ENCODE results near the gene KAT7.
"Not testable (repeated sequence)": the region's sequence is repeated elsewhere in the genome, so short reads cannot be mapped to it uniquely, and the experiment has no call there.

Gene KAT7

GRCh38 chr17:49814781-49815529 lies 26.5 kb downstream of the KAT7 start:
- DNase-seq, result no peak

DNA sequence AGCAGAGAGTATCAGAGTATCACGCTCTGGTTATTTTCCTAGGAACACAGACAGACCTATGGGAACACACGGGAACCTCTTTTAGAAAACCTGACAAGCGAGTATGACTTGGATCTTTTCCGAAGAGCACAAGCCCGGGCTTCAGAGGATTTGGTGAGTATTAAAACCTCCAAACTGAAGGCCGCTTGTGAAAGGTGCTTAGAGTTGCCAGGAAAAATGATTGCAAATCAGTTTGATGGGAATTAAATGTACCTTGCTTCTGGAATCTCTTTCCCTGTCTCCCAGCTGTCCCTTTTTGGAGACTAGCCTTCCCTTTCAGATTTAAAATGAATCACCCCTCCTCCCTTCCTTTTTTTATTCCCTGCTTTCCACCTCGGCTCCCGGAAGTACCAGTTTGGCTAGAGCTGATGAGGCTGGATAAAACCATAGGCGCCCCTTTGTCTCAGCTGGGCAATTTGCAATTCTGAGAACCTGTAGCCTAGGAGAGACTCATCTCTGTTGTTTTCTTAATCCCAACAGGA lies 27.3 kb downstream of the KAT7 start:
- no peak for DNase-seq

GRCh38 chr17:49817993-49818392 lies 29.5 kb downstream of the KAT7 start:
- no peak for DNase-seq

GRCh38 chr17:49819138-49819537 lies 30.7 kb downstream of the KAT7 start:
- no peak for DNase-seq

GRCh38 chr17:49819651-49820050 lies 31.2 kb downstream of the KAT7 start:
- DNase-seq, result no peak

DNA sequence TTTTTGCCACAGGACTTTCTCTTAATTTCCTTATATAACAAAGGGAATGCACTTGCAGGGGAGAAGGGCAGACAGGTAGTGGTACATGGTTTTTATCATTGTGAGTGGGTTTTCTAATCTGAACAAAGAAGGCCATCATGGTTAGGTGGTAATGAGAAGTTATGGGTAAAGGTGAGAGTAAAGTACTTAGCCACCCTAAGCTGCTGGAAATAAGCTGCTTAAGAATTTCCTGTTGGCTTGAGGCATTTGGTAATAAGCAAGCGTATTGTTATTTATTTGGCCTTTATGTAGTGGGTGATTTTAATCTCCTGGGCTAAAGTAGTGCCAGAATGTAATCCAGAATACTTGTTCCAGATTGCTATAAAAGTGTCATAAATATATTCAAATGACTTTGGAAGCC lies 32.3 kb downstream of the KAT7 start:
- no peak for DNase-seq

GRCh38 chr17:49821466-49821865 lies 33.0 kb downstream of the KAT7 start:
- no peak for DNase-seq

GRCh38 chr17:49821916-49822315 lies 33.4 kb downstream of the KAT7 start:
- no peak for DNase-seq

- no peak for DNase-seq
These were observed 34.3 kb downstream of the KAT7 start for GRCh38 chr17:49822829-49823228.

GRCh38 chr17:49823614-49824013 lies 35.1 kb downstream of the KAT7 start:
- DNase-seq, result no peak

- no peak for DNase-seq
These were observed 37.2 kb downstream of the KAT7 start for GRCh38 chr17:49825645-49826044.

- DNase-seq, result not testable (repeated sequence)
These were observed 39.8 kb downstream of the KAT7 start for GRCh38 chr17:49828325-49828724.

GRCh38 chr17:49829026-49829425 lies 40.5 kb downstream of the KAT7 start:
- no peak for DNase-seq

- DNase-seq, result no peak
These were observed 42.1 kb downstream of the KAT7 start for GRCh38 chr17:49830605-49831004.

GRCh38 chr17:49832840-49833599 lies 44.5 kb downstream of the KAT7 start:
- no peak for DNase-seq

- DNase-seq, result no peak
These were observed 45.8 kb downstream of the KAT7 start for GRCh38 chr17:49834118-49834743.

DNA sequence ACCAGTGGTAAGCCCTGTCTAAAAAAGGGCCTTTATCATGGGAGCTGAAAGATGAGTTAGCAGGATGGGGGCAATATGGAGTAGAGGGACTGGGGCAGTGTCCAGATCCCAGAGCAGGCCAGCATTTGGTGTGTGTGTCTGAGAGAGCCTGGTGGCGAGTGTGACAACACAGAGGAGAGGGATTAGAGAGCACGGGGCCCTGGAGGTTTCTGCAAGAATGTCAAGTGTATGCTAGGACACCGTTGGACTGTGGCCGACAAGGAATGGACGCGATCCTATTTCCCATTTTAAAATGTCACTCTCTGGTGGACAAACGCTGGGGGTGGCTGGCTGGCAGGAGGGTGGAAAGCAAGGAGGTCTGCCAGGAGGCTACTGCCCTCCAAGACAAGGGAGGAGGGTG lies 47.0 kb downstream of the KAT7 start:
- DNase-seq, result no peak

DNA sequence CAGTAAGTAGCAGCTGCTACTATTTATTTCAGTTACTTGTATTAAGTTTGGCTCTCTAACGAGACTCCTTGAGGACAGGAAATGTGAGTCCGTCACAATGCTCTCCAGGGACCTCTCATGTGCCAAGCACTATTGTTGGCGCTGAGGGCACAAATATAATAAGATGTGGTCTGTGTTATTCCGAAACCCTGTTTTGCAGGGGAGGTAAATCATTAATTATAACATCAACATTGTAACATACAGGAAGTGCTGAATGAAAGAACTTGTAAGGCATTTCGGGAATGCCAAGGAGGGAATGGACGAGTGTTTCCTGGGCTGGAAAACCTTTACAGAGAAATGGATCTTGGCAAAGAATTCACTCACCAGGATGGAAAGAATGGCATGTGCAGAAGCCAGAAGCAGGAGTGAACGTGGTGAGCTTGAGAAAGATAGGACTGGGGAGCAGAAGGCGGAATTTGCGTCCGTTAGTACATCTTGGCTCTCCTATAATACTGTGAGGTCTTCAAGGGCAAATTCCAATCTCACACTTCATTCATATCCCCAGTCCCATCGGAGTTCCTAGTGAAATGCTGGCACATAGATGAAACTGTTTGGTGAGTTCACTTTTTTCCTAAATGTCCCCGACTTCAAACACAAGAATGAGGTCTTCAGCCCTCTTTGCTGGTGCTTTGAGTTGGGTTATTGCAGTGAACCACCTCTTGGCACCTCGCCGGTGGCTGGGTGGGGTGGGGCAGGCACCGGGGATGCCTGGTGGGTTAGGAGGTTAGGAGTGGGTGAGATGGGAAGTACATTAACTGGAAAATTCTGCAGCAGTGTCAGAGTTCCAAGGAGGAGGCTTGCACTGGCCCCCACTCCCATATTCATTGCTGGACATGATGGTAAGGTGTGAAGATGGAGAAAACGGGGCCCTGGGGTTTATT lies 47.9 kb downstream of the KAT7 start:
- no peak for DNase-seq

- no peak for DNase-seq
These were observed 51.0 kb downstream of the KAT7 start for GRCh38 chr17:49839455-49839854.

- DNase-seq, result no peak
These were observed 53.1 kb downstream of the KAT7 start for GRCh38 chr17:49841548-49841947.

GRCh38 chr17:49842371-49842770 lies 53.9 kb downstream of the KAT7 start:
- no peak for DNase-seq

- DNase-seq, result no peak
These were observed 54.4 kb downstream of the KAT7 start for GRCh38 chr17:49842846-49843245.

Measured in NCI-H748 treated with DMSO at 0.1 percent for 48 hours (cell line).